GM12801 (cell line): ENCODE results near the gene TAF15.

Source experiments
- TF ChIP-seq, protein P1 (sequence below): IDR thresholded peaks from one replicate; pipeline ENCODE4 v1.5.1; 2011; ENCODE audit warnings: control low read depth; ENCODE audit not compliant: insufficient read length; ENCODE audit errors: extremely low read depth

Gene TAF15

DNA sequence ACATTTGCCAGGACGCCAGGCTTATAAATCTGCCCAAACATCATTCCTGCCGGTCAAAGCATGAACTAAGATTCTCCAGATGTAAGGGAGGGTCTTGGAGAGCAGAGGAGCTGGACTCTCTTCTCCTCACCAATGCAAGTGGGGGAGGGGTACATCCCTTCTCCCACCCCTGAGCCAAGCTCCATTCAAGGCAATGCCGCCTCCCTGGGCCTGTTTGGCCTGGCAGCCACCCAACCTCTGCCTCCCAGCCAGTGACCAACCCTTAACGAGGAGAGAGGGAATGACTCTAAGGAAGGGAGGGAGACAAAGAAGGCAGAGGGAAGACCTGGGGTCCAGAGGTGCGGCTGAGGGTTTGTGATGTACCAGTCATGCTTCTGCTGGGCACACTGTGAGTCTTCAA is 34.8 kb upstream of the TAF15 start:
- TF ChIP-seq, protein P1, sequence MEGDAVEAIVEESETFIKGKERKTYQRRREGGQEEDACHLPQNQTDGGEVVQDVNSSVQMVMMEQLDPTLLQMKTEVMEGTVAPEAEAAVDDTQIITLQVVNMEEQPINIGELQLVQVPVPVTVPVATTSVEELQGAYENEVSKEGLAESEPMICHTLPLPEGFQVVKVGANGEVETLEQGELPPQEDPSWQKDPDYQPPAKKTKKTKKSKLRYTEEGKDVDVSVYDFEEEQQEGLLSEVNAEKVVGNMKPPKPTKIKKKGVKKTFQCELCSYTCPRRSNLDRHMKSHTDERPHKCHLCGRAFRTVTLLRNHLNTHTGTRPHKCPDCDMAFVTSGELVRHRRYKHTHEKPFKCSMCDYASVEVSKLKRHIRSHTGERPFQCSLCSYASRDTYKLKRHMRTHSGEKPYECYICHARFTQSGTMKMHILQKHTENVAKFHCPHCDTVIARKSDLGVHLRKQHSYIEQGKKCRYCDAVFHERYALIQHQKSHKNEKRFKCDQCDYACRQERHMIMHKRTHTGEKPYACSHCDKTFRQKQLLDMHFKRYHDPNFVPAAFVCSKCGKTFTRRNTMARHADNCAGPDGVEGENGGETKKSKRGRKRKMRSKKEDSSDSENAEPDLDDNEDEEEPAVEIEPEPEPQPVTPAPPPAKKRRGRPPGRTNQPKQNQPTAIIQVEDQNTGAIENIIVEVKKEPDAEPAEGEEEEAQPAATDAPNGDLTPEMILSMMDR: no peak

DNA sequence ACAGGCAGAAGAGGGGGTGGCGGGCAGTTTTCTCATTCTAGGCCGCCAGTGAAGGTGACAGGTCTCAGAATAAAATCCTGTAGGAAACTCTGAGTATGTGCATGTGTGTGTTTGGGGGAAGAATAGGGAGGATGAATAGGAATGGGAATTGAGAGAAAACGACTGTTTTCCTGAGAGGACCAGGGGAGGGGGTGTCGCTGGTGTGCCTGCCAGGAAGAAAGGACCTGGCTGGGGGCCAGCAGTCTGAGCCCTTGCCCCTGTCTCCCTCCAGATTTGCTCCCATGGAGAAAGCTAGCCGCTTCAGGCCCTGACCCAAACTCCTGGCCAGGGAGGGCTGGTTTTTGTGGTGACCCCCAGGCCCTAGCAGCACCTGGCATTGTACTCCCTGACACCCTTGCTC is 34.2 kb upstream of the TAF15 start:
- TF ChIP-seq, protein P1: no peak

DNA sequence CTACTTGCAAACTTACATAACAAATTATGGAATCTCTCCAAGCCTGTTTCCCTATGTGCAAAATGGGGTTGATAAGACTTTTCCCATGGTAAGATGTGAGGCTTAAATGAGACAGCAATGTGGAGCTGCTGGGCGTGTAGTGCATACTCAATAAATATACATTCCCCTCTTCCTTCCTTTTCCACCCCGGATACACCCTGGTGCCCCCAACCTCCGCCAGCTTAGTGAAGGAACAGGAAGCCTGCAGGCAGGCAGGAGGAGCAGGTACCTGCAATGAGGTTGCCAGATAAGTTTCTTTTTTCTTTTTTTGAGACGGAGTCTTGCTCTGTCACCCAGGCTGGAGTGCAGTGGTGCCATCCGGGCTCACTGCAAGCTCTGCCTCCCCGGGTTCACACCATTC is 33.7 kb upstream of the TAF15 start:
- TF ChIP-seq, protein P1: no peak

DNA sequence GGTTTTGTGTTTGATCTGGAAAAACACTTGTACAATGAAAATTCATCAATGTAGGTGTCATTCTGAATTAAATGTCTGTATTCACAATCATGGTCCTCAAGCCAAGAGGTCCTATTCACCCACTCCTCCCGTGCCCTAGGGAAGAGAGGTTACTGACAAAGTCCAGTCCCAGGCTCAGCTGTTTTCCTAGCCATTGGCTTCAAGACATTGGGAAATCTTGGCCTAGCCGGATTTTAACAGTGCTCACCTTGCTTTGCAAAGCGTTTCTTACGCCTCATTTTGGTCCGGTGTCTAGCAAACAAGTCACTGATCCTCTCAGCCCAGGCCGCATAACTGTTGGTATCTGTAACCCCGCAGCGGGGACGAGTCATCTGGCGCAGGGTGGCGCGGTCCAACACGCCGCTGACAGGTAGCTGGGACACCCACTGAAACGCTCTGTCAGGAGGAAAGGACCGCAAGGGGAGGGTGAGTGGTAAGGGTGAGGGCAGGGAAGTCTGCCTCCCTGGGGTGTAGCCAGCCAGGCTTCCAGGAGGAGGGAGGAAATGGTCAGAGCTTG is 30.6 kb upstream of the TAF15 start:
- TF ChIP-seq, protein P1: no peak

DNA sequence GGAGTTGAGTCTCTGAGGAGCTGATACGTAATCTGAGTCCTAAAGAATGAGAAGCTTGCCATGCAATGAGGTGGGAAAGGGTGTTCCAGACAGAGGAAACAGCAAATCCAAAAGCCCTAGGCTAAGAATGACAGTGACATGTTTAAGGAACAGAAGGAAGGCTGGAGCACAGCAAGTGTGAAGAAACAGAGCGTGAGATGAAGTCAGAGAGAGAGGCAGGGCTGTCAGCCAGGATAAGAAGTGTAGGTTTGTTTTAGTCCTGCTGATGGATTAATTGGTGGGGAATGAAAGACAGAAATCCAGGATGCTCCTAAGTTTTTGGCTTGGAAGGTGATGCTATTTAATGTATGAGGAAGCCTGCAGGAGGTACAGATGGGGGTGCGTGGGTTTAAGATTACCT is 28.3 kb upstream of the TAF15 start:
- TF ChIP-seq, protein P1: no peak

DNA sequence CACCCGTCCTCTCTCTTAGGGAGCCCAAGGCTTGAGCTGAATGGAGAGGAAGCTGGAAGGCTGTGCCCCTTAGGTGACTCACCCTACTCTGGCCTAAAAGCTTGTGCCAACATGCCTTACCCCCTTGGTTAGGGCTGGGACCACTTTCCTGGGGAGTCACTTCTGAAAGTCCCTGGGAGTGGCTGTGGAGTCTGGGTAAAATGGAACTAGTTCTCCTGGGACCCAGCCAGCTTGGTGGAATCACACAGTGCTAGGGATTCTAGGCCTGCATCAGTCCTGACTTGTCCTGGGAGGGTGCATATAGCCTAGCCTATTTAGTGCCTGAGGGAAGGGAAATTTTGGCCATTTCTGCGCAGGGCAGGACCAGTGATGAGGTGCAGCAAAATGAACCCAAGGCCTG is 24.4 kb upstream of the TAF15 start:
- TF ChIP-seq, protein P1: no peak

DNA sequence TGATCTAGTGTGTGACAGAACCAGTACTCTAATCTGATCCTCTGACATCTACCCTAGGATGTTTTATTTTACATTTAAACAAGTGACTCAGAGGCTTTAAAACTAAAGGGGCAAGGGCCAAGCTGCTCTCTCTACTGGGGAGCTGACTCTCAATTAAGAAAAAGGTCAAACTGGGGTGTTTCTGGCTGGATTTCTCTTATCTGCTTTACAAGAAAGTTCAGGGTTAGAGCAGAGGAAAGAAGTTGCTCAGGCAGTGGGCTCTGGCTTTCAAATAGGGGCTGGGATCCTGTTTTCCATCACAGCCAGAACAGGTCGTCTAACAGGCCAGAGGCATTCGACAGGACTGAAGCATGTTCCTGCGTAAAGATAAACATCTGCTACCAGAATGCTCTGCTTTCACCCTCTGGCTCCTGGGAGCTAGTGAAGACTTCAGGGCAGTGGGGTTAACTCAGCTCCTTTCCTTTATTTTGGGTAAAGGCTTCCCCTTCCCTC is 22.3 kb upstream of the TAF15 start:
- TF ChIP-seq, protein P1: no peak
